A673 (cell line): Measurements from ENCODE around the gene AGXT2. TPM values are rescaled to one million over a fixed set of nuclear protein-coding genes. Genes with fewer than 3 reads are reported as not detected.

ENCODE experiments used
- BruUV-seq: library from RNA; stranded (reverse); fragments of 400-500 nt; replicated peaks from 2 replicates; lab custom pipeline; 2021; lab: Mats Ljungman, UMichigan
- CTCF ChIA-PET: fragments of 300-600 bp; sonication (Branson Sonifier 250); formaldehyde crosslinking; loops from one replicate; lab custom pipeline; 2022; ENCODE audit warnings: antibody characterized with exemption; lab: Charles Lee
- POLR2A ChIA-PET: fragments of 300-600 bp; sonication (Branson Sonifier 250); formaldehyde crosslinking; loops from one replicate; lab custom pipeline; 2022; ENCODE audit warnings: antibody characterized with exemption; ENCODE audit not compliant: low non-redundant PET; lab: Charles Lee
- DNase-seq: peaks from one replicate; pipeline ENCODE4 v3.0.0-alpha.2; 2015; ENCODE audit warnings: low spot score
- H3K27ac ChIP-seq: fragments of 200-600 bp; sonication (generic); 2 replicates; pipeline ENCODE4 v1.5.1; 2016; ENCODE audit warnings: mixed run types, low read depth, mild to moderate bottlenecking, mixed read lengths, antibody characterized with exemption, low read length; ENCODE audit not compliant: poor library complexity, severe bottlenecking
- H3K27me3 ChIP-seq: fragments of 200-600 bp; sonication (generic); replicated peaks from 2 replicates; pipeline ENCODE4 v1.6.1; 2017; ENCODE audit warnings: mixed run types, low read depth, mild to moderate bottlenecking, mixed read lengths, antibody characterized with exemption, low read length; ENCODE audit not compliant: insufficient read depth, poor library complexity
- H3K36me3 ChIP-seq: fragments of 200-600 bp; sonication (generic); 2 replicates; pipeline ENCODE4 v1.6.1; 2016; ENCODE audit warnings: mixed run types, mild to moderate bottlenecking, mixed read lengths, antibody characterized with exemption, low read length; ENCODE audit not compliant: insufficient read depth, poor library complexity, severe bottlenecking
- H3K4me1 ChIP-seq: fragments of 200-600 bp; sonication (generic); 2 replicates; pipeline ENCODE4 v1.6.1; 2017; ENCODE audit warnings: mixed run types, mild to moderate bottlenecking, mixed read lengths, antibody characterized with exemption, low read length; ENCODE audit not compliant: insufficient read depth, poor library complexity, severe bottlenecking
- H3K4me3 ChIP-seq: fragments of 200-600 bp; sonication (generic); 2 replicates; pipeline ENCODE4 v1.5.1; 2016; ENCODE audit warnings: low read depth, mixed run types, mild to moderate bottlenecking, mixed read lengths, low read length; ENCODE audit not compliant: poor library complexity, severe bottlenecking
- H3K9me3 ChIP-seq: fragments of 200-600 bp; sonication (generic); 2 replicates; pipeline ENCODE4 v1.6.1; 2016; ENCODE audit warnings: mixed run types, low read depth, mild to moderate bottlenecking, mixed read lengths, antibody characterized with exemption, low read length; ENCODE audit not compliant: poor library complexity, severe bottlenecking
- EZH2 ChIP-seq: fragments of 200-600 bp; sonication (generic); IDR thresholded peaks from 2 replicates; pipeline ENCODE4 v1.6.1; 2017; ENCODE audit warnings: borderline replicate concordance, low read depth, mild to moderate bottlenecking, mixed read lengths, antibody characterized with exemption, low read length; ENCODE audit not compliant: poor library complexity, severe bottlenecking
- intact Hi-C: fragments of 100-400 bp; cut with micrococcal nuclease; formaldehyde crosslinking; loops from one replicate; pipeline ENCODE4 v1.10.0; 2022; ENCODE audit not compliant: unreplicated experiment
- total RNA-seq: library from RNA; stranded (reverse); gene quantifications from 2 replicates; pipeline ENCODE4 v1.2.3, GENCODE V29; 2021
- TF ChIP-seq, protein P1 (sequence below): fragments of 300-800, 200-600 bp; sonication (generic); conservative IDR thresholded peaks from 2 replicates; pipeline ENCODE4 v1.5.1; 2017; ENCODE audit warnings: low read depth, mild to moderate bottlenecking, antibody characterized with exemption, low read length, moderate library complexity, mixed read lengths

AGXT2 gene
- total RNA-seq, 1 experiment from 2014 or later: not detected

- H3K4me1 ChIP-seq: no peaks in the 10 kb centered on the region
- peaks cover 18% of the 10 kb centered on the region for H3K27me3 ChIP-seq
- no TSS peak for BruUV-seq
- H3K4me3 ChIP-seq: no peak overlapping the region
- ChIA-PET CTCF (no interaction called here), POLR2A (no interaction called here)
- H3K9me3 ChIP-seq: no peaks in the 10 kb centered on the region
- TF ChIP-seq, protein P1, sequence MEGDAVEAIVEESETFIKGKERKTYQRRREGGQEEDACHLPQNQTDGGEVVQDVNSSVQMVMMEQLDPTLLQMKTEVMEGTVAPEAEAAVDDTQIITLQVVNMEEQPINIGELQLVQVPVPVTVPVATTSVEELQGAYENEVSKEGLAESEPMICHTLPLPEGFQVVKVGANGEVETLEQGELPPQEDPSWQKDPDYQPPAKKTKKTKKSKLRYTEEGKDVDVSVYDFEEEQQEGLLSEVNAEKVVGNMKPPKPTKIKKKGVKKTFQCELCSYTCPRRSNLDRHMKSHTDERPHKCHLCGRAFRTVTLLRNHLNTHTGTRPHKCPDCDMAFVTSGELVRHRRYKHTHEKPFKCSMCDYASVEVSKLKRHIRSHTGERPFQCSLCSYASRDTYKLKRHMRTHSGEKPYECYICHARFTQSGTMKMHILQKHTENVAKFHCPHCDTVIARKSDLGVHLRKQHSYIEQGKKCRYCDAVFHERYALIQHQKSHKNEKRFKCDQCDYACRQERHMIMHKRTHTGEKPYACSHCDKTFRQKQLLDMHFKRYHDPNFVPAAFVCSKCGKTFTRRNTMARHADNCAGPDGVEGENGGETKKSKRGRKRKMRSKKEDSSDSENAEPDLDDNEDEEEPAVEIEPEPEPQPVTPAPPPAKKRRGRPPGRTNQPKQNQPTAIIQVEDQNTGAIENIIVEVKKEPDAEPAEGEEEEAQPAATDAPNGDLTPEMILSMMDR: no peak
- no peak for TF ChIP-seq EZH2
- no peaks in the 10 kb centered on the region for H3K36me3 ChIP-seq
- intact Hi-C loops: no loop called here
- DNase-seq: no peak
- H3K27ac ChIP-seq: no peak overlapping the region
These were observed 53.8 kb downstream of the AGXT2 start for GRCh38 chr5:34993951-34994350.

DNA sequence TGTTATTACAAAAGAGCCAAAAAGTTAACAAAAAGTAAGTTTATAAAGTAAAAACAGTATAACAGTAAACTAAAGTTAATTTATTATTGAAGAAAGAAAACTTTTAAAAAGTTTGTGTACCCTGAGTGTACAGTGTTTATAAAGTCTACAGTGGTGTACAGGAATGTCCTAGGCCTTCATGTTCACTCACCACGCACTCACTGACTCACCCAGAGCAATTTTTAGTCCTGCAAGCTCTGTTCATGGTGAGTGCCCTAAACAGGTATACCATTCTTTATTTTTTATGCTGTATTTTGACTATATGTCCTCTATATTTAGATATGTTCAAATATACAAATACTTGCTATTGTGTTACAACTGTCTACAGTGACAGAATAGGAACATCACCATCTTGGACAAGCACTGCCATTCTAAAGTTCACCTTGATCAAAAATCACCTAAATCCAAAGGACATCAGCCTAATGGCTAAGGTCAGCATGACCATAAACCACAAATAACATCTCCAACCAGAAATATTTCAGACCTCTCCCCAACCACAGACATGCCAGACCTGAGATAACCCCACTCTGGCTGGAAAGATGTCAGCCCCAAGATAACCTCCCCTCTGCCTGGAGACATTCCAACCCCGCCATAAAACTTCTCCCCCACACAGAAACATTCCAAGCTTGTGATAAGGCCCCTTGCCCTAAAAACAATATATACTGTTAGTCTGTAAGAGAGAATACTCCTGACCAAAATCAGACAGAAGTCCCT lies 56.1 kb downstream of the AGXT2 start:
- CTCF ChIA-PET: no interaction called here
- TF ChIP-seq, protein P1: no peak
- TF ChIP-seq EZH2: no peak
- H3K27ac ChIP-seq: no peak overlapping the region
- no peaks in the 10 kb centered on the region for H3K4me1 ChIP-seq
- POLR2A ChIA-PET: no interaction called here
- H3K9me3 ChIP-seq: peaks cover under 1% of the 10 kb centered on the region
- H3K27me3 ChIP-seq: peaks cover 15% of the 10 kb centered on the region
- intact Hi-C loops: no loop called here
- no TSS peak for BruUV-seq
- no peak overlapping the region for H3K4me3 ChIP-seq
- H3K36me3 ChIP-seq: no peaks in the 10 kb centered on the region
- no peak for DNase-seq

GRCh38 chr5:34986965-34987364 lies 60.8 kb downstream of the AGXT2 start:
- Histone ChIP-seq H3K27ac (no peak overlapping the region), H3K36me3 (no peaks in the 10 kb centered on the region), H3K4me1 (no peaks in the 10 kb centered on the region), H3K4me3 (no peak overlapping the region), H3K27me3 (no peaks in the 10 kb centered on the region), H3K9me3 (peaks cover 16% of the 10 kb centered on the region)
- no TSS peak for BruUV-seq
- ChIA-PET POLR2A (no interaction called here), CTCF (no interaction called here)
- TF ChIP-seq EZH2: no peak
- TF ChIP-seq, protein P1: no peak
- intact Hi-C loops: no loop called here
- DNase-seq: no peak
